CD4-positive, alpha-beta T cell treated with Interleukin-15 for 1 hour (primary cell): ENCODE results near the gene RGS16.

Experiments
- DNase-seq: peaks from one replicate; pipeline ENCODE4 v3.0.0-alpha.2; 2020

The RGS16 gene

GRCh38 chr1:182570611-182570970 is 33.6 kb downstream of the RGS16 start:
- no peak for DNase-seq

- DNase-seq, result no peak
These were observed 34.1 kb downstream of the RGS16 start for GRCh38 chr1:182569939-182570610.

GRCh38 chr1:182568647-182569284 is 35.4 kb downstream of the RGS16 start:
- DNase-seq, result no peak

- DNase-seq, result no peak
These were observed 36.6 kb downstream of the RGS16 start for GRCh38 chr1:182567629-182568028.

- DNase-seq, result no peak
These were observed 38.7 kb downstream of the RGS16 start for GRCh38 chr1:182565537-182565936.

GRCh38 chr1:182564406-182565004 is 39.7 kb downstream of the RGS16 start:
- DNase-seq, result no peak

GRCh38 chr1:182563095-182563494 is 41.1 kb downstream of the RGS16 start:
- no peak for DNase-seq

GRCh38 chr1:182561456-182561855 is 42.7 kb downstream of the RGS16 start:
- no peak for DNase-seq

GRCh38 chr1:182560392-182560984 is 43.7 kb downstream of the RGS16 start:
- DNase-seq, result no peak

GRCh38 chr1:182556279-182556678 is 47.9 kb downstream of the RGS16 start:
- DNase-seq, result no peak

GRCh38 chr1:182555493-182555892 is 48.7 kb downstream of the RGS16 start:
- DNase-seq, result no peak

- no peak for DNase-seq
These were observed 51.7 kb downstream of the RGS16 start for GRCh38 chr1:182552527-182552926.

GRCh38 chr1:182549811-182550210 is 54.4 kb downstream of the RGS16 start:
- no peak for DNase-seq

GRCh38 chr1:182549346-182549745 is 54.8 kb downstream of the RGS16 start:
- no peak for DNase-seq
